Breast epithelium (tissue), 4 donors: Measurements from ENCODE around the gene CPNE6. TPM values are rescaled to one million over a fixed set of nuclear protein-coding genes. Genes with fewer than 3 reads are reported as not detected.

Experiments
- DNase-seq, 2 donors: peaks; one replicate each; pipeline ENCODE4 v3.0.0-alpha.2; 2019; ENCODE audit warnings: low spot score in 2 of 2
- H3K27ac ChIP-seq, 2 donors: fragments of 200-600 bp; sonication (generic) in 1 of 2; one replicate each; pipeline ENCODE4 v1.5.1; 2016 to 2019; ENCODE audit warnings: mild to moderate bottlenecking in 1 of 2
- H3K27me3 ChIP-seq, 2 donors: fragments of 200-600 bp; sonication (generic) in 1 of 2; one replicate each; pipeline versions ENCODE4 v1.5.1 to v1.6.0; 2017 to 2019; ENCODE audit warnings: control low read depth in 1 of 2, mild to moderate bottlenecking in 1 of 2
- H3K36me3 ChIP-seq: fragments of 200-600 bp; one replicate; pipeline ENCODE4 v1.5.1; 2019
- H3K4me1 ChIP-seq, 2 donors: fragments of 200-600 bp; sonication (generic); one replicate each; pipeline ENCODE4 v1.5.1; 2016 to 2019; ENCODE audit warnings: control low read depth in 1 of 2
- H3K4me3 ChIP-seq, 3 donors: fragments of 200-600 bp; sonication (generic); 1 replicate in 2 of 3; 2 replicates in 1 of 3; pipeline ENCODE4 v1.5.1; 2016 to 2019; ENCODE audit warnings: mild to moderate bottlenecking in 3 of 3, moderate library complexity in 2 of 3
- H3K9me3 ChIP-seq, 2 donors: fragments of 200-600 bp; sonication (generic) in 1 of 2; one replicate each; pipeline ENCODE4 v1.5.1; 2016 to 2019; ENCODE audit warnings: control low read depth in 1 of 2
- CTCF ChIP-seq, 3 donors: fragments of 450-650 bp; IDR thresholded peaks; one replicate each; pipeline ENCODE4 v1.5.1; 2016 to 2017; ENCODE audit warnings: antibody characterized with exemption in 3 of 3, mild to moderate bottlenecking in 3 of 3, moderate library complexity in 3 of 3
- POLR2A ChIP-seq: fragments of 450-650 bp; IDR thresholded peaks from one replicate; pipeline ENCODE4 v1.6.1; 2016; ENCODE audit warnings: antibody characterized with exemption, mild to moderate bottlenecking, moderate library complexity
- POLR2AphosphoS5 ChIP-seq, 3 donors: sonication (generic); formaldehyde crosslinking; IDR thresholded peaks; one replicate each; pipeline ENCODE4 v1.6.1; 2017; ENCODE audit warnings: antibody characterized with exemption in 3 of 3
- intact Hi-C: fragments of 100-400 bp; cut with DNase I; formaldehyde crosslinking; loops from one replicate; pipeline ENCODE4 v1.15.1; 2023; ENCODE audit warnings: low total_unique reads
- total RNA-seq, 3 donors: library from RNA; depleted of rRNA; stranded (reverse); fragments of >200 nt; gene quantifications; one replicate each; pipeline ENCODE4 v1.1.0, GENCODE V29; 2016

Gene CPNE6
- total RNA-seq, 3 donors from 2014 or later: not detected

GRCh38 chr14:24122898-24123297 lies 51.5 kb downstream of the CPNE6 start:
- TF ChIP-seq POLR2A: no peak
- TF ChIP-seq CTCF (IDR thresholded peaks at IDR 0.05): no peak
- TF ChIP-seq POLR2AphosphoS5 (IDR thresholded peaks at IDR 0.05): no peak
- H3K9me3 ChIP-seq: no peaks in the 10 kb centered on the region
- intact Hi-C loops: loop anchor here (5.0 kb wide), 1 partner anchor 1191 kb away; no protein-coding TSS in a partner anchor
- H3K4me1 ChIP-seq: no peaks in the 10 kb centered on the region
- no peaks in the 10 kb centered on the region for H3K27me3 ChIP-seq
- DNase-seq: no peak
- no peak overlapping the region for H3K4me3 ChIP-seq
- H3K36me3 ChIP-seq: peaks cover 14% of the 10 kb centered on the region
- no peak overlapping the region for H3K27ac ChIP-seq

- peaks cover 14% of the 10 kb centered on the region for H3K36me3 ChIP-seq
- no peaks in the 10 kb centered on the region for H3K27me3 ChIP-seq
- no peak overlapping the region for H3K27ac ChIP-seq
- H3K9me3 ChIP-seq: no peaks in the 10 kb centered on the region
- DNase-seq: no peak
- TF ChIP-seq POLR2AphosphoS5 (IDR thresholded peaks at IDR 0.05) (no peak), CTCF (IDR thresholded peaks at IDR 0.05) (no peak), POLR2A (no peak)
- no peaks in the 10 kb centered on the region for H3K4me1 ChIP-seq
- no peak overlapping the region for H3K4me3 ChIP-seq
- intact Hi-C loops: loop anchor here (5.0 kb wide), 1 partner anchor 1191 kb away; no protein-coding TSS in a partner anchor
These were observed 52.4 kb downstream of the CPNE6 start for GRCh38 chr14:24123424-24124417.

GRCh38 chr14:24126939-24127338 lies 55.6 kb downstream of the CPNE6 start:
- no peaks in the 10 kb centered on the region for H3K27me3 ChIP-seq
- H3K9me3 ChIP-seq: no peaks in the 10 kb centered on the region
- H3K4me3 ChIP-seq: no peak overlapping the region
- TF ChIP-seq POLR2A (no peak), CTCF (IDR thresholded peaks at IDR 0.05) (no peak), POLR2AphosphoS5 (IDR thresholded peaks at IDR 0.05) (no peak)
- H3K36me3 ChIP-seq: peaks cover 14% of the 10 kb centered on the region
- H3K4me1 ChIP-seq: no peaks in the 10 kb centered on the region
- H3K27ac ChIP-seq: no peak overlapping the region
- intact Hi-C loops: no loop called here
- no peak for DNase-seq

GRCh38 chr14:24127673-24128072 lies 56.3 kb downstream of the CPNE6 start:
- no peaks in the 10 kb centered on the region for H3K27me3 ChIP-seq
- H3K9me3 ChIP-seq: no peaks in the 10 kb centered on the region
- peaks cover 11% of the 10 kb centered on the region for H3K36me3 ChIP-seq
- no peak for TF ChIP-seq CTCF (IDR thresholded peaks at IDR 0.05)
- TF ChIP-seq POLR2A: no peak
- no peak for TF ChIP-seq POLR2AphosphoS5 (IDR thresholded peaks at IDR 0.05)
- intact Hi-C loops: no loop called here
- no peak overlapping the region for H3K27ac ChIP-seq
- no peak for DNase-seq
- H3K4me1 ChIP-seq: no peaks in the 10 kb centered on the region
- no peak overlapping the region for H3K4me3 ChIP-seq

Other genes starting within 250 kb of the CPNE6 start
- 10 to 100 TPM; 38.4 to 48.8 (median 40.0) TPM for gene DHRS4, start 117.8 kb upstream of the CPNE6 start, total RNA-seq
- 10 to 100 TPM; 13.4 to 22.9 (median 16.8) TPM for gene DHRS4L2, start 82.6 kb upstream of the CPNE6 start, total RNA-seq
- under 1 TPM; 0.16 to 0.98 (median 0.73) TPM for gene CARMIL3, start 19.6 kb upstream of the CPNE6 start, total RNA-seq
- 10 to 100 TPM; 20.5 to 51.5 (median 24.3) TPM for gene PCK2, start 22.7 kb downstream of the CPNE6 start, total RNA-seq
- 10 to 100 TPM; 78.6 to 81.6 (median 80.9) TPM for gene DCAF11, start 43.2 kb downstream of the CPNE6 start, total RNA-seq
- gene NRL, start 43.4 kb downstream of the CPNE6 start, total RNA-seq: 1 to 10 TPM; 2.1 to 5.6 (median 2.5) TPM
- 1 to 10 TPM; 1.2 to 2.6 (median 1.6) TPM for gene FITM1, start 59.1 kb downstream of the CPNE6 start, total RNA-seq
- gene PSME1, start 64.6 kb downstream of the CPNE6 start, total RNA-seq: 100 to 1,000 TPM in 2 of 3 donors, 10 to 100 TPM in 1; 91.1 to 151 (median 135) TPM
- 10 to 100 TPM; 13.4 to 19.0 (median 16.5) TPM for gene EMC9, start 70.0 kb downstream of the CPNE6 start, total RNA-seq
- 10 to 100 TPM; 22.1 to 69.2 (median 62.1) TPM for gene PSME2, start 75.0 kb downstream of the CPNE6 start, total RNA-seq
- 10 to 100 TPM; 29.1 to 43.8 (median 41.0) TPM for gene RNF31, start 75.9 kb downstream of the CPNE6 start, total RNA-seq
- gene IRF9, start 89.7 kb downstream of the CPNE6 start, total RNA-seq: 10 to 100 TPM; 44.6 to 76.0 (median 54.7) TPM
- gene REC8, start 100.5 kb downstream of the CPNE6 start, total RNA-seq: 10 to 100 TPM in 1 of 3 donors, 1 to 10 TPM in 2; 2.9 to 10.2 (median 6.6) TPM
- 10 to 100 TPM; 17.0 to 41.6 (median 21.7) TPM for gene IPO4, start 117.3 kb downstream of the CPNE6 start, total RNA-seq
- 10 to 100 TPM; 52.3 to 75.7 (median 71.1) TPM for gene TM9SF1, start 123.9 kb downstream of the CPNE6 start, total RNA-seq
- gene TSSK4, start 134.1 kb downstream of the CPNE6 start, total RNA-seq: 1 to 10 TPM in 1 of 3 donors, not detected in 2; 1.3 TPM
- 10 to 100 TPM; 66.5 to 88.8 (median 85.0) TPM for gene CHMP4A, start 141.9 kb downstream of the CPNE6 start, total RNA-seq
- gene MDP1, start 144.5 kb downstream of the CPNE6 start, total RNA-seq: 10 to 100 TPM; 13.1 to 20.8 (median 17.1) TPM
- gene NEDD8, start 160.8 kb downstream of the CPNE6 start, total RNA-seq: 100 to 1,000 TPM; 118 to 165 (median 150) TPM
- gene GMPR2, start 161.4 kb downstream of the CPNE6 start, total RNA-seq: 10 to 100 TPM; 59.3 to 74.6 (median 66.1) TPM
- 10 to 100 TPM; 53.1 to 71.9 (median 55.5) TPM for gene TINF2, start 171.1 kb downstream of the CPNE6 start, total RNA-seq
- gene TGM1, start 191.6 kb downstream of the CPNE6 start, total RNA-seq: 10 to 100 TPM in 1 of 3 donors, 1 to 10 TPM in 1, under 1 TPM in 1; 0.32 to 18.7 (median 1.6) TPM
- 10 to 100 TPM; 24.8 to 41.6 (median 34.4) TPM for gene RABGGTA, start 200.0 kb downstream of the CPNE6 start, total RNA-seq
- gene DHRS1, start 228.2 kb downstream of the CPNE6 start, total RNA-seq: 10 to 100 TPM; 21.9 to 45.7 (median 32.1) TPM
- gene NOP9, start 228.3 kb downstream of the CPNE6 start, total RNA-seq: 10 to 100 TPM; 18.4 to 21.0 (median 19.0) TPM
- 10 to 100 TPM in 2 of 3 donors, 1 to 10 TPM in 1; 8.0 to 14.4 (median 10.4) TPM for gene CIDEB, start 236.4 kb downstream of the CPNE6 start, total RNA-seq
- gene LTB4R2, start 238.6 kb downstream of the CPNE6 start, total RNA-seq: 10 to 100 TPM in 1 of 3 donors, 1 to 10 TPM in 2; 8.5 to 11.1 (median 9.4) TPM
- 10 to 100 TPM in 2 of 3 donors, 1 to 10 TPM in 1; 5.7 to 18.4 (median 12.8) TPM for gene LTB4R, start 239.9 kb downstream of the CPNE6 start, total RNA-seq